NCI-H2081 treated with DMSO at 0.1 percent for 48 hours (cell line): ENCODE measurements around the gene NPHP4.

Experiments
- DNase-seq: peaks from one replicate; lab custom pipeline; 2025; lab: John Stamatoyannopoulos, UW

NPHP4 gene

DNA sequence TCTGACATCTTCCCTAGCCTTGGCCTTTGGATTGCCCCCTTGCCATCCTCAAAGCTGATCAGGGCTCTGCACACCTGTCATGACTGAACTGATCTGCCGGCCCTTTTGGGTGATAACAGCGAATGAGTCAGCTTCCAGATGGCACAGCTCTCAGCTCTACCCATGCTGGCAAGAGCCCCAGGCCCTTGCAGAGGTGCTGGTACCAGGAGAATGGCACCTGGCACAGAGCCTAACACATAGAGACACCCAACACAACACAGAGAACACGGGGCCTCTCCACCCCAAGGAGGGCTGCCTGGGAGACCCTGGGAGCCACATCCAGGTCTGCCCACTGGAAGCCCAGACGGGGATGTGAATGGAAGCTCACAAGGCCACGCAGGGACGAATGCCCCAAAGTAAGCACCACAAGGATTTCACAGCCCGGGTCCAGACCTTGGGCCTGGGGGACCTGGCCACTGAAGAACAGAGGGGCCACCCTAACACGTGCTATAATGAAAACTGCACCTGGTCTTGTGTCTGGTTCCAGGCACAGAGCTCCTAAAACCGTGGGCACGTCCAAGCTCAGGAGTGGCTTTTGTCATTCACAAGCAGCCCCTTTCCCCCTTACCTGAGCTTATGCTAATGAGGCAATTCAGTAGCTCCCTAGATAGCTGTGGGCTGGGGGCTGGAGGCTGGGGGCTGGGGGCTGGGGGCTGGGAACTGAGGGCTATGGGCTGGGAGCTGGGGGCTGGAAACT lies 160.5 kb downstream of the NPHP4 start:
- no peak for DNase-seq

DNA sequence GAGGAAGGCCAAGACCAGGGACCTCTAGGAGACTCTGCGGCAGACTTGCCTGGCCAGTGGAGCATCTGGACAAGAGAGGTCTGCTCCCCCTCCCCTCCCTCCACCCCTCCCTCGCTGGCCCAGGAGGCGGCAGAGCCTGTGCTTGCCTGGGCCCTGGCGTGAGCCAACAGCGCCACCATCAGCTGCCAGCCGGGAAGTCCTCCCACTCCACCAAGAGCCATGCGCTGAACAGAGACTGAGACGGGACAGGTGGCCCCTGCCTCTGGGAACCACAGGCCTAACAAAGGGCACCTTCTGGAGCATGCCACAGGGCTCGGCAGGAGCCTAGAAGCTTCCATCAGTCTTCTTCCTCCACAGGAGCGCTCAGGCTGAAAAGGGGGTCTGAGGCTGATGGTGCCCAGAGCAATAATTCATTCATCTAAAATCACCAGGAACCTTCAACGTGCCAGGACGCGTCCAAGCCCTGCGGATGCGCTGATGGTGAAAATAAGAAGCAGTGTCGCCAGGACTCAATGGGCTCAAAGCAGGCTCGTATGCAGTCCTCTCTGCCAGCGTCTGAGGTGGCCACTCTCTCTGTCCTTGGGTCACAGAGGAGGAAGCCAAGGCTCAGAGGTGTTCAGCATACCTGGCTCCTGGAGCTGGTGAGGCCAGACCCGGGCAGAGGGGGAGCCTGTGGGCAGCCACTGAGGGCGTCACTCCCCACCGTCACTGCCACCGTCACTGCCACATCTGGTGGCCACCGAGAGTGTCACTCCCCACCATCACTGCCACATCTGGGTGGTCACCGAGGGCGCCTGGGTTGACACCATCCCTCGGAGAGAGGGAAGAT lies 161.2 kb downstream of the NPHP4 start:
- no peak for DNase-seq

DNA sequence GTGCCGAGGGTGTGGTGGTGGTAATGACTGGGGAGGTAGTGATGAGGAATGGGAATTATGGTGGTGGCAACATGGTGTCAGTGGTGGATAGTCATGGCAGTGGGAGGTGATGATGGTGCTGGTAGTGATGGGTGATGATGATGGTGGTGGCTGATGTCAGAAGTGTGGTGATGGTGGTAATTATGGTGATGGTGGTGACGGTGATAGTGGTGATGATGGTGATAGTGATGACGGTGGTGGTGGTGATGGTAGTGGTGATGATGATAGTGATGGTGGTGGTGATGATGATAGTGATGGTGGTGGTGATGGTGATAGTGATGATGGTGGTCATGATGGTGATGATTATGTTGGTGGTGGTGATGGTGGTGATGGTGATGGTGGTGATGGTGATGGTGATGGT lies 162.8 kb downstream of the NPHP4 start:
- no peak for DNase-seq

DNA sequence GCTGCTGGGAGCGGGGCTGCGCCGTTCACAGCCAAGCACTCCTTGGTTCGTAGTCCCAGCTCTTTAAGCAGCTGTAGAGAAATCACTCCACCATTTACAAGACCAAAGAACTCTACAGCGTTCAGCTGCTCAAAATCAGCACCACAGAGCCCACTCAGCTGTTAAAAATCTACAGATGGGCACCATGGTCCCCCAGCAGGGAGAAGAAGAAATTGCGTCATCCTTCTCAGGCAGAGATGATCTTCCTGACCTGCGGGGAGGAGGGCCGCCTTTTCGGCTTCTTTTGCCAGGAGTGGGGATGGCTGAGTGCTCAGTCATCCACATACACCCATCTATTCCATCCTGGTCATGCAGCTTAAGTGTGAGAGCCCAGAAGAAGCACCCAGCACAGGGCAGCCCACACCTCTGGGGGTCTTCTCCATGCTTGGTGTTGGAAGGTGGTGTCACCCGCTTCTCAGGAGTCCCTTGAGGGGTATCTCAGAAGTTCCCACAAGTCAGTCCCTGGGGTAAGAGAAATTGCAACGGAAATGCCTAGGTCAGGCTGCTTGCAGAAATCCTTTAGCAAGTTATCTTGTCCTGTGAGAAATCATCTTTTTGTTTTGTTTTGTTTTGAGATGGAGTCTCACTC lies 163.8 kb downstream of the NPHP4 start:
- no peak for DNase-seq

DNA sequence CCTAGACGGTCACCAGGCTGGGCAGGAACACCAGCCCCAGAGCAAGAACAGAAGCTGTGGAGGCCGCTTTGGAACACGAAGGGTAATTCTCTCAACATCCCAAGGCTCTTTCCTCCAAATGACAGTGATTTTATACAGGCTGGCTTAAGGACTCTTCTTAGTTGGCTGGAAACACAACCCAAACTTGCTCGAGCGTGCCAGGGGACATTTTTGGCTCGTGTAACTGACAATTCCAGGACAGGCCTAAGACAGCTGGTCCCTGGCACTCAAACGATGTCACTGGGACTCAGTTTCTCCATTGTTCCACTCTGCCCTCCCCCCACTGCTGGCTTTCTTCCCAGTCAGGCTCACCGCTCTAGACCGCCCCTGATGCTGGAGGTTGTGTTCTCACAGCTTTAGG lies 164.7 kb downstream of the NPHP4 start:
- no peak for DNase-seq

DNA sequence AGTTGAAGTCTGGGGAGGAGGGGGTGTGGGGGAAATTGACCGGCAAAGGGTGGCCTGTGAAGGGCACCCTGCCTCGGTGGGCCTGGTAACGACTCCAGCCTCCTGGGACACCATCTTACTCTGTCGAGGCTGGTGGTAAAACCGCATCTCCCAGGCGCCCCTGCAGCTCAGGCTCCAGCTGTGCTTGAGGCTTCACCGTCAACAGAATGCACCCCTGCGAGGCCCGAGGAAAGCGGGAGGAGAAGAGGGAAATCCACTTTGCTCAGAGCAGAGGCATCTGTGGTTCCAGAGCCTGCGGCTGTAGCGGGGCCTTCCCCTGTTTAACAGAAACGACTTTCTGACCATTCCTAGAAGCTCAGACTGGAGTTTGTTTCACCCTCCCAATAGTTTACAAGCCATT lies 165.6 kb downstream of the NPHP4 start:
- no peak for DNase-seq

DNA sequence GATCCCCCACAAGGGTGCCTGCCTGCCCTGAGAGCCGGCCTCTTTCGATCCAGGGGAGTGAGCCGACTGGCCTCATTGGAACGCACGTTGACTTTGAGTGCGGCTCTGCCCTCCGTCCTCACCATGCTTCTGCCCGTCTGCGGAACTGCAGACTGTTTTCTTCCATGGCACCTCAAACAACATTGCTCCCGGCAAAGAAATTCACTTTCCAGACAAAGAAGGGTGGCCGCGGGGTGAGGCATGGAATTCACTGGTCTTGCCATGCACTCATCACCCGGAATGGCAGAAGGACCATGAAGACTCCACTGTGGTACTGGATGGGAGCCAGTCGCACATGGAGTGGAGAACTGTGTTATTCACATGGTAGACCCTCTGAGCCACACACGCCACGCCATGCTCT lies 169.5 kb downstream of the NPHP4 start:
- no peak for DNase-seq

DNA sequence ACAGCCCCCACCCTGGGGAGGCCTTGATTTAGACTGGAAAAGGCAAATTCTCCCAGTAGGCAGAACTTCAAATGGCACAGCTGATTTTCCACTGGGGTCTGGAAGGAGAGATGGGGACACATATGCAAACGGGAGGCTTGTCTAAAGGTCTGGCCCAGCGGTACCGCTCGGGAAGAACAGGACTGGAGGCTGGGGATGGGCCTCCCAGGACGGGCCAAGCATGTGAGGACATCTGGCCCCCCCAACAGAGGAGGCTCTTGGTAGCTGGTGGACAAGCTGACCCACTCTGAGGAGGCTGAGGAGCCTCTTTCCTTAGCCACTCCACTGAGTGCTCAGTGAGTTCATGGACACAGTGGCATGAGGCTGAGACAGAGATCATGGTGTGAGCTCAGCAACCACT lies 170.0 kb downstream of the NPHP4 start:
- no peak for DNase-seq

DNA sequence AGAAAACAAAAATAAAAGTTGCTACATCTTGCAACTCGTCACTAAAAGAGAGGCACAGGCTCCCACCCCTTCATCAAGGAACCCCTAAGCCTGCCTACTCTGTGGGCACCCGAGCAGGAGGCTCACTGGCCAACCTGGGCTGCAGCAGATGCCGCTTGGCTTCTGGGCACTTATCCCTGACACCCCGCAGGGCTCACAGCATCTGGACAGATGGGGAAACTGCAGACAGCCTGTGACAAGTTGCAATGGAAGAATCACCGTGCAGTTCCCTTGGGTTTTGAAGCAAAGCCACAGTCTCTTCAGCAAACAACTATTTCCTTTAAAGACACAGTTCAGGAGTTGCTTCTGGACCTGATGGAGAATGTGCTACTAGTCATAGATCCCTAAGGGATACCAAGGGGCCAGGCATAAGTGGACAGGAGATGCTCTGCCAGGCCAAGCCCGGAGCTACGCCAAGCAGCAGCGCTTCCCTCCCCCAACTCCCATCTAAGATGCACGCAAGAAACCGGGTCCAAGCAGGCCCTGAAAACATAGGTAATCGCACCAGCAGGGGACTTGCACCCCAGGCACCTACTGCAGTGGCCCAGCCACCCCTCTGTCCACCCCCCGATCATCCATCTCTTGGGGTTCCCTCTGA lies 170.6 kb downstream of the NPHP4 start:
- no peak for DNase-seq

DNA sequence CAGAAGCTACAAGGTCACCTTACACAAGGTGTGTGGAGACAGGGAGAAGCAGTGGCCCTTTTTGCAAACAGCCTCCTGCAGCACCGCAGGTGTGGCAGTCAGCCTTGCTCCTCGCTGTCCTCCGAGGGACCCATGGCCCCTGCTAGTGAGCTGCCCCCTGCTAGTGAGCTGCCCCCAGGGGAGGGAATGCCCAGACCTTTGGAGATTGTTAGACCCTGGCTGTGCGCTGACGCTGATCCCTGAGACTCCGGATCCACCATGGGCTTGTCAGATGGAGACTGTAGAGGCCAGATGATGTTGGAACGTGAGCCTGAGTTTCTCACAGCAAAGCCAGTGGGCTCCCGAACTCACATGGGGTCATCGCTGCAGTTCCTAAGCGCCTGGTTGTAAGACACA lies 172.2 kb downstream of the NPHP4 start:
- no peak for DNase-seq

DNA sequence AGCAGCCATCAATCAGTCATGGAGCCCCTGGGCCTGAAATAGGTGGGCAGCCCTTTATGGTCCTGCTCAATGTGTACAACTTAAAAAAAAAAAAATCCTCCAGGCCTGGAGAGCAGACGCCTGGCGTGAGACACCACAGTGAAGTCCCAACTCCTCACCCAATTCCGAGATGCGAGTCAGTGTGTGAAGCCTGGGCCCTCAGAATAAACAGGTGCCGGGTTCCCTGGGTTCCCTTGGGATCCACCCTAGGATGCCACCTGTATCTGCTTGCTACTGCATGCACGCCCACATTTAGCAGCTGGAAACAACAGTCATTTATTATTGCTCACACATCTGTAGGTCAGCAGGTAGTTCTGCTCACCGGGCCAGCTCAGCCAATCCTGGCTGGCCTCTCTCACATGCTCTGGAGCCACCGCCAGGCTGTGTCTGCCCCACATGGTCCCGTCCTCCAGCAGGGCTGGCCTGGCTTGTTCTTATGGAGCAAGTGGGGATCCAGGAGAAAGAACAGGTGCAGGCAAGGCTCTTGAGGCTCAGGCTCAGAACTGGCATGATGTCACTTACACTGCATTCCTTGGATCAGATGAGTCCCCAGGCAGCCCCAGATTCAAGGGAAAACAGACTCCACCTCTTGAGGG lies 172.7 kb downstream of the NPHP4 start:
- no peak for DNase-seq

DNA sequence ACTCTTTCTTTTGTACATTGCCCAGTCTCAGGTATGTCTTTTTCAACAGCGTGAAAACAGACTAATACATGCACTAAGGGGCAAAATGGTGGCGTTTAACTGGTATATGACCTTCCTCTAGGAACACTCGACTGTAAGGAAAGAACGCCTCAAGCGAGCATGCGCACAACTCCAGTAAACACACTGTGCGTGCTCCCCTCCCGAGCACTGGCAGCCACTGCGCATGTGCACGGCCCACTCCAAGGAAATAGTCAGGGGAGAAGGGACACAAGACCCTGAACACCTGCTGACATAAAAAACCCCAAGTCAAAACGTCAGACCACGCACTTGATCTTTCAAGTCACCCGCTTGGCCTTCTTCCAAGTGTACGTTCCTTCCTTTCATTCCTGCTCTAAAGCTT lies 173.5 kb downstream of the NPHP4 start:
- no peak for DNase-seq

DNA sequence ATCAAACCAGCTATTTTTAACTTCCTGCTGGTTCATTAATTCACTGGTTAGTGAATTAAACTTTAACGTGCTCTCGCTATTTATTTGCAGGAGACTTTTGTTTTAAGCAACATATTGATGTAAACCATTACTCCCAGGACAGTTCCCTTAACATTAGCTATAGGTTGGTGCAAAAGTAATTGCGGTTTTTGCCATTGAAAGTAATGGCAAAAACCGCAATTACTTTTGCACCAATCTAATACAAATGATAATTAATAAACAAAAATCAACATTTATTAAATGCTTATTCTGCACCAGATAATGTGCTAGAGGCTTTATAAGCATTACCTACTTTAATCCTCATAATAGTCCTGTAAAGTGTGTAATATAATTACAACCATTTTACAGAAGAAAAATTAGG lies 176.5 kb downstream of the NPHP4 start:
- no peak for DNase-seq

DNA sequence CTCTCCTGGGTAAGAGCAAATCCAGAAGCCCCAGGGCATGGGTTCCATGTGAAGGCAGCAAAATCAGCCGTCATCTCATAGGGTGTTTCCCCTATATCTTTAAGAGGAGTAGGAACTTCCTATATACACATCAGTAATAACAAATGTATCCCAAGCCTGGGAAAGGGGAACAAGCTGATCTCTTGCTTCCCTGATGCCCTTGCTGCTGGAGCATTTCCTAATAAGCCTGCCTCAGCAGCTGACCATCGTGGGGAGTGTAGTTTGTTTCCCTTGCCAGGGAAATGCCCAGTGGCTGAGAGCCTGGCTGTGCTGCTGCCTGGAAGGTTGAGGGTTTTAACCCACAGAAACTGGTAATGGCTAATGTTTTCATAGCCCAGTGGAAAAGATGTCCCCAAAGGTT lies 177.0 kb downstream of the NPHP4 start:
- DNase-seq: no peak

DNA sequence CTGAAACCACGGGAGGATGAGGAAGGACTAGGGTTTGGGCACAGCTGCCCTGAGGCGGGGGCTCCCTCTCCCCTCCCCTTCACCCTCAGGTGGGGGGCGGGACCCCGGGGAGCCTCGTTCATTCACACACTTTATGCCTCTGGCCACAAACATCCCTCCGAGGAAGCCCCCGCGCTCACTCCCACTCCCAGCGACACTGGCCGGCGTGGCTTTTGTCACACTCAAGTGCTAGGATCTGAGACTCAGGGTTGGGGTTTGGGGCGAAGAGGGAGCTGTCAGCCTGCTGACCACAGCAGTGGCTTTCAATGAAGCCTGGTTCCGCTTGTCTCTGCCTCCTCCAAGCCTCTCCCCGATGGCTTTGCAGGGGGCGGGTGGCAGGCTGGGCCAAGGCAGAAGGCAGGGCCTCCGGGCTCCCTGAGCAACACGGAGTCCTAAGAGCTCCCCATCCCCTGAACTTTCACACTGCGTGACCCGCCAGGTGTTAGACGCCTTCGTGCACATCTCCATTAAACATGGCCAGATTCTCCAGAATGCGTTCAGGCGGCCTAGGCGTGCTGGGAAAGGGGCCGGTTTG lies 178.1 kb downstream of the NPHP4 start:
- no peak for DNase-seq

DNA sequence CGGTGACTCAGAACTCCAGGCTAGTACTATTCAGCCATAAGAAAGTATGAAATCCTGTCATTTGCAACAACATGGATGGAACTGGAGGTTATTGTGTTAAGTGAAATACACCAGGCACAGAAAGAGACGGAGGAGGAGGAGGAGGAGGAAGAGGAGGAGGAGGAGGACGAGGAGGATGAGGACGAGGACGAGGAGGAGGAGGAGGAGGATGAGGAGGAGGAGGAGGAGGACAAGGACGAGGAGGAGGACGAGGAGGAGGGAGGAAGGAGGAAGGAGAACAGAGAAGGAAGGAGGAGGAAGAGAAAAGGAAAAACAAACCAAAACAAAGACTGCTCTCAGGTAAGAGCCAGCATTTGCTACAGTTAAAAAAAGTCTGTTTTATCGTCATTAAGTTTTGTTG lies 178.7 kb downstream of the NPHP4 start:
- no peak for DNase-seq
